H9 (cell line): ENCODE measurements around the gene SBF1. TPM values are rescaled to one million over a fixed set of nuclear protein-coding genes. Genes with fewer than 3 reads are reported as not detected.

Experiments
- DNase-seq: peaks from one replicate; pipeline ENCODE4 v3.0.0-alpha.2; 2017
- H2AFZ ChIP-seq: one replicate; pipeline ENCODE4 v1.6.1; 2013; ENCODE audit warnings: mild to moderate bottlenecking, low read length, control low read depth, moderate library complexity
- H2AK5ac ChIP-seq: 2 replicates; pipeline ENCODE4 v1.6.1; 2013; ENCODE audit warnings: low read length, control low read depth, mixed read lengths; ENCODE audit not compliant: insufficient read length
- H2BK120ac ChIP-seq: one replicate; pipeline ENCODE4 v1.6.1; 2013; ENCODE audit warnings: low read depth, mild to moderate bottlenecking, low read length, control low read depth, inconsistent platforms; ENCODE audit not compliant: poor library complexity, severe bottlenecking
- H2BK12ac ChIP-seq: 2 replicates; pipeline ENCODE4 v1.6.1; 2013; ENCODE audit warnings: low read length, control low read depth, mixed read lengths, low read depth; ENCODE audit not compliant: insufficient read length
- H2BK15ac ChIP-seq: 2 replicates; pipeline ENCODE4 v1.6.1; 2013; ENCODE audit warnings: low read depth, low read length, control low read depth
- H2BK20ac ChIP-seq: one replicate; pipeline ENCODE4 v1.6.1; 2013; ENCODE audit warnings: low read depth, mild to moderate bottlenecking, low read length, control low read depth, inconsistent platforms; ENCODE audit not compliant: poor library complexity, severe bottlenecking
- H2BK5ac ChIP-seq: 2 replicates; pipeline ENCODE4 v1.6.1; 2013; ENCODE audit warnings: low read length, control low read depth, mixed read lengths; ENCODE audit not compliant: insufficient read length
- H3K14ac ChIP-seq: 2 replicates; pipeline ENCODE4 v1.6.1; 2013; ENCODE audit warnings: low read length, control low read depth; ENCODE audit not compliant: insufficient read depth
- H3K18ac ChIP-seq: 2 replicates; pipeline ENCODE4 v1.6.1; 2013; ENCODE audit warnings: low read depth, mild to moderate bottlenecking, mixed read lengths, low read length, control low read depth; ENCODE audit not compliant: insufficient read length
- H3K23ac ChIP-seq: 2 replicates; pipeline ENCODE4 v1.6.1; 2013; ENCODE audit warnings: low read length, control low read depth, mixed read lengths, low read depth; ENCODE audit not compliant: insufficient read length
- H3K23me2 ChIP-seq: 2 replicates; pipeline ENCODE4 v1.6.1; 2013; ENCODE audit warnings: low read depth, mild to moderate bottlenecking, mixed read lengths, low read length, control low read depth; ENCODE audit not compliant: insufficient read length, poor library complexity, severe bottlenecking
- H3K27ac ChIP-seq: 2 replicates; pipeline ENCODE4 v1.5.1; 2013; ENCODE audit warnings: low read length, control low read depth, mixed read lengths, low read depth; ENCODE audit not compliant: insufficient read length
- H3K27me3 ChIP-seq: 2 replicates; pipeline ENCODE4 v1.6.1; 2013; ENCODE audit warnings: low read length, control low read depth, inconsistent platforms; ENCODE audit not compliant: insufficient read depth
- H3K4ac ChIP-seq: 2 replicates; pipeline ENCODE4 v1.6.1; 2013; ENCODE audit warnings: low read depth, mild to moderate bottlenecking, control low read depth, inconsistent platforms, low read length, moderate library complexity
- H3K4me1 ChIP-seq: 2 replicates; pipeline ENCODE4 v1.6.1; 2013; ENCODE audit warnings: low read length, control low read depth, inconsistent platforms; ENCODE audit not compliant: insufficient read depth
- H3K4me2 ChIP-seq: 2 replicates; pipeline ENCODE4 v1.6.1; 2013; ENCODE audit warnings: low read length, control low read depth, mixed read lengths; ENCODE audit not compliant: insufficient read length, insufficient read depth
- H3K56ac ChIP-seq: 2 replicates; pipeline ENCODE4 v1.6.1; 2013; ENCODE audit warnings: low read depth, mild to moderate bottlenecking, mixed read lengths, low read length, control low read depth; ENCODE audit not compliant: insufficient read length
- H3K79me1 ChIP-seq: 2 replicates; pipeline ENCODE4 v1.6.1; 2013; ENCODE audit warnings: low read depth, mild to moderate bottlenecking, moderate library complexity, low read length, control low read depth, inconsistent platforms; ENCODE audit not compliant: insufficient read depth, poor library complexity, severe bottlenecking
- H3K79me2 ChIP-seq: 2 replicates; pipeline ENCODE4 v1.6.1; 2013; ENCODE audit warnings: low read length, control low read depth, inconsistent platforms; ENCODE audit not compliant: insufficient read depth
- H3K9ac ChIP-seq: 2 replicates; pipeline ENCODE4 v1.6.1; 2013; ENCODE audit warnings: low read length, control low read depth, mixed read lengths; ENCODE audit not compliant: insufficient read length; ENCODE audit errors: extremely low read depth
- H3K9me3 ChIP-seq: one replicate; pipeline ENCODE4 v1.6.1; 2013; ENCODE audit warnings: low read depth, low read length, inconsistent platforms; ENCODE audit not compliant: control insufficient read depth
- H3T11ph ChIP-seq: one replicate; pipeline ENCODE4 v1.6.1; 2013; ENCODE audit warnings: mild to moderate bottlenecking, low read length, control low read depth, inconsistent platforms
- H4K20me1 ChIP-seq: one replicate; pipeline ENCODE4 v1.6.1; 2013; ENCODE audit not compliant: control insufficient read depth, insufficient read length, insufficient read depth
- H4K5ac ChIP-seq: 2 replicates; pipeline ENCODE4 v1.6.1; 2013; ENCODE audit warnings: low read depth, mild to moderate bottlenecking, mixed read lengths, low read length, control low read depth; ENCODE audit not compliant: insufficient read length
- H4K8ac ChIP-seq: replicated peaks from 2 replicates; pipeline ENCODE4 v1.6.1; 2013; ENCODE audit warnings: low read length, control low read depth, mixed read lengths, low read depth; ENCODE audit not compliant: insufficient read length
- H4K91ac ChIP-seq: 2 replicates; pipeline ENCODE4 v1.6.1; 2013; ENCODE audit warnings: low read depth, mild to moderate bottlenecking, moderate library complexity, mixed read lengths, low read length, control low read depth; ENCODE audit not compliant: insufficient read length
- H3K27ac Mint-ChIP-seq, 3 experiments: 2 replicates in 2 of 3; 3 replicates in 1 of 3; pipeline ENCODE4 v1.8.0; 2020 to 2021; ENCODE audit warnings: mixed read lengths in 3 of 3, mild to moderate bottlenecking in 1 of 3, moderate library complexity in 1 of 3
- H3K27me3 Mint-ChIP-seq: 2 replicates; pipeline ENCODE4 v1.8.0; 2021; ENCODE audit warnings: low read depth, mild to moderate bottlenecking, moderate library complexity, mixed read lengths
- H3K36me3 Mint-ChIP-seq, 3 experiments: 2 replicates in 2 of 3; 3 replicates in 1 of 3; pipeline ENCODE4 v1.8.0; 2020 to 2021; ENCODE audit warnings: low read depth in 3 of 3, mixed read lengths in 3 of 3; ENCODE audit not compliant: insufficient read depth in 1 of 3
- H3K4me1 Mint-ChIP-seq, 2 experiments: 2 replicates each; pipeline ENCODE4 v1.8.0; 2020; ENCODE audit warnings: mixed read lengths in 2 of 2
- H3K4me3 Mint-ChIP-seq, 2 experiments: 2 replicates in 1 of 2; 3 replicates in 1 of 2; pipeline ENCODE4 v1.8.0; 2020 to 2021; ENCODE audit warnings: mild to moderate bottlenecking in 2 of 2, mixed read lengths in 2 of 2, moderate library complexity in 1 of 2
- H3K9me3 Mint-ChIP-seq, 2 experiments: 2 replicates in 1 of 2; 3 replicates in 1 of 2; pipeline ENCODE4 v1.8.0; 2020; ENCODE audit warnings: mild to moderate bottlenecking in 2 of 2, mixed read lengths in 2 of 2, moderate library complexity in 1 of 2
- WGBS: extraction: QIAGEN DNeasy Blood & Tissue Kit; methylation state at CpG from one replicate; pipeline ENCODE4 v1.1.7; 2013; ENCODE audit warnings: missing lambda C conversion rate, low lambda C conversion rate, mixed read lengths; ENCODE audit not compliant: insufficient read length; ENCODE audit errors: extremely low coverage; 5-methylcytosine and 5-hydroxymethylcytosine counted together
- total RNA-seq: library from RNA; stranded (reverse); gene quantifications from 2 replicates; pipeline ENCODE4 v1.2.1, GENCODE V29; 2021
- TF ChIP-seq, protein P1 (sequence below): fragments of 200-600 bp; sonication (generic); conservative IDR thresholded peaks from 3 replicates; pipeline ENCODE4 v1.8.0; 2021; ENCODE audit warnings: antibody characterized with exemption, mild to moderate bottlenecking

SBF1 gene
- total RNA-seq, 1 experiment from 2014 or later, result 69.8 TPM

DNA sequence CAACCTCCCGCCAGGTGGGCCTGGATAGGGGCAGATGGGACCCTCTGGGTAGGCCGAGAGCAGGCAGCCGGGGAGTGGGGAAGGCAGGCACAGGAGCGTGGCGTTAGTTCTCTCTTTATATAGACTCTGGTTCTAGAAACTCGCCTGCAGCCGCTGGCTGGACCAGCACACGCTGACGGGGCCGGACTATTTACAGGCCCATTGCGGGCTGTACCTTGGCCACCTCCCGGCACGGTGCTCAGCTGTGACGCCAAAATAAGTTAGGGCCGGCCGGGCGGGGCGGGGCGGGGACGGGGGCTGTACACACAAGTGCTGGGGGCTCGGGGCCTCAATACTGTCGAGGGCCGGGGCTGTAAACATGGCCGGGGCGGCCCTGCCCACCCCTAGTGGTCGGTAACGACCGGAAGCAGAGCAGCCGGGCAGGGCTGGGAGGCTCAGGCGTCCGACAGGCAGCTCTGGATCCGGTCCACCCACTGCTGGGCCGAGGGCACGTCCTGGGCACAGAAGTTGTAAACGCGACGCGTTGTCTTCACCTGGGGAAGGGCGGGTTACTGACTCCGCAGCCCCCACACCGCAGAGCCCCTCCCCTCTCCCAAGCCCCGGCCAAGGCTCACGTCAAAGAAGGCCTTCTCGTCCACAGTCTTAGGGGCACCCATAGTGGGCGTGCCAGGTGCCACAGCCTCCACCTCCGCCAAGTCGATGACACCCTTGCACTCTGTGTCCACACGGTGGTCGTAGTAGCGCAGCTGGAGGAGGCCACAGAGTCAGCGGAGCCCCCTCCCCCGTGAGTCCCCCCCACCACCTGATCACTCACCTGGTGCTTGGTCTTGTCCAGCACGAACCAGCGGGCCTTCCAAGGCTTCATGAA is 27.9 kb downstream of the SBF1 start:
- Histone ChIP-seq H2AFZ (no peak overlapping the region), H3K23me2 (no peaks in the 10 kb centered on the region), H4K5ac (no peak overlapping the region), H3K79me2 (no peaks in the 10 kb centered on the region), H3K9ac (no peak overlapping the region), H3T11ph (no peak overlapping the region), H2BK5ac (no peak overlapping the region), H3K9me3 (no peaks in the 10 kb centered on the region), H3K56ac (no peak overlapping the region), H3K23ac (no peak overlapping the region), H2BK20ac (no peak overlapping the region), H4K20me1 (no peaks in the 10 kb centered on the region), H2AK5ac (no peak overlapping the region), H3K4me1 (no peaks in the 10 kb centered on the region), H2BK15ac (no peak overlapping the region), H3K14ac (no peak overlapping the region), H3K79me1 (no peaks in the 10 kb centered on the region), H3K27me3 (no peaks in the 10 kb centered on the region), H2BK12ac (no peak overlapping the region), H3K4me2 (no peak overlapping the region), H3K18ac (no peak overlapping the region), H3K27ac (no peak overlapping the region), H4K8ac (no peak overlapping the region), H4K91ac (no peak overlapping the region), H2BK120ac (no peak overlapping the region), H3K4ac (no peak overlapping the region)
- Mint-ChIP-seq H3K27me3 (no peaks in the 10 kb centered on the region), H3K36me3 (peaks cover 9 to 64% (median 47%) of the 10 kb centered on the region in 3 experiments; a peak in 6 of 7 replicates), H3K4me1 (peaks cover 3 to 11% of the 10 kb centered on the region in 2 experiments; a peak in 3 of 4 replicates), H3K27ac (peak overlapping the region in 1 of 3 experiments; percentile 40; a peak in 2 of 7 replicates), H3K9me3 (no peaks in the 10 kb centered on the region), H3K4me3 (no peak overlapping the region; a peak in 1 of 5 replicates)
- no CpG with 5 or more reads among the region's 54 CpGs for WGBS
- no peak for DNase-seq
- TF ChIP-seq, protein P1, sequence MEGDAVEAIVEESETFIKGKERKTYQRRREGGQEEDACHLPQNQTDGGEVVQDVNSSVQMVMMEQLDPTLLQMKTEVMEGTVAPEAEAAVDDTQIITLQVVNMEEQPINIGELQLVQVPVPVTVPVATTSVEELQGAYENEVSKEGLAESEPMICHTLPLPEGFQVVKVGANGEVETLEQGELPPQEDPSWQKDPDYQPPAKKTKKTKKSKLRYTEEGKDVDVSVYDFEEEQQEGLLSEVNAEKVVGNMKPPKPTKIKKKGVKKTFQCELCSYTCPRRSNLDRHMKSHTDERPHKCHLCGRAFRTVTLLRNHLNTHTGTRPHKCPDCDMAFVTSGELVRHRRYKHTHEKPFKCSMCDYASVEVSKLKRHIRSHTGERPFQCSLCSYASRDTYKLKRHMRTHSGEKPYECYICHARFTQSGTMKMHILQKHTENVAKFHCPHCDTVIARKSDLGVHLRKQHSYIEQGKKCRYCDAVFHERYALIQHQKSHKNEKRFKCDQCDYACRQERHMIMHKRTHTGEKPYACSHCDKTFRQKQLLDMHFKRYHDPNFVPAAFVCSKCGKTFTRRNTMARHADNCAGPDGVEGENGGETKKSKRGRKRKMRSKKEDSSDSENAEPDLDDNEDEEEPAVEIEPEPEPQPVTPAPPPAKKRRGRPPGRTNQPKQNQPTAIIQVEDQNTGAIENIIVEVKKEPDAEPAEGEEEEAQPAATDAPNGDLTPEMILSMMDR, result no peak; the same call in 2 of the 3 replicates
